ENCODE data around the gene NCOA3. TPM values are rescaled to one million over a fixed set of nuclear protein-coding genes. Genes with fewer than 3 reads are reported as not detected.
A peak's percentile ranks its signal among the peaks of the same experiment; 100 is the strongest.

The NCOA3 gene
- total RNA-seq, 1 experiment from 2014 or later: 96.7 TPM

GRCh38 chr20:47678536-47678935, 176.8 kb downstream of the NCOA3 start:
- intact Hi-C loops (cut with micrococcal nuclease; ENCODE audit: unreplicated experiment): loop anchor here (1.0 kb wide), 4 partner anchors 34 to 943 kb away; no protein-coding TSS in a partner anchor

GRCh38 chr20:47679462-47679861, 177.8 kb downstream of the NCOA3 start:
- no peak overlapping the region for H3K4me3 ChIP-seq (ENCODE audit: low read depth, low read length)
- intact Hi-C loops (cut with micrococcal nuclease; ENCODE audit: unreplicated experiment): no loop called here
- no peaks in the 10 kb centered on the region for H3K27me3 Mint-ChIP-seq (ENCODE audit: insufficient read depth, unreplicated experiment)
- POLR2A ChIA-PET: no interaction called here
- H3K4me1 ChIP-seq: peaks cover 27% of the 10 kb centered on the region
- H3K36me3 Mint-ChIP-seq (ENCODE audit: insufficient read depth, unreplicated experiment): peaks cover 6% of the 10 kb centered on the region
- H3K27ac Mint-ChIP-seq (ENCODE audit: unreplicated experiment): no peak overlapping the region
- no peaks in the 10 kb centered on the region for H3K4me1 Mint-ChIP-seq (ENCODE audit: low read depth, unreplicated experiment)
- DNase-seq: peak in 1 of 2 experiments; percentile 47
- CTCF ChIA-PET: interaction anchor here (0.8 to 3.5 kb wide), 6 partner anchors 15 to 616 kb away, joined by 3 to 16 read pairs (median 7); no protein-coding TSS in a partner anchor
- H3K9me3 Mint-ChIP-seq (ENCODE audit: unreplicated experiment): no peaks in the 10 kb centered on the region
- TF ChIP-seq CTCF (IDR thresholded peaks at IDR 0.05; ENCODE audit: insufficient read depth in 1 of 2, low read depth in 1 of 2, low read length in 1 of 2, severe bottlenecking in 1 of 2, unreplicated experiment in 1 of 2): no peak
- H3K36me3 ChIP-seq (ENCODE audit: control insufficient read depth, insufficient read depth, low read length): no peaks in the 10 kb centered on the region
- H3K9me3 ChIP-seq: no peaks in the 10 kb centered on the region
- no peaks in the 10 kb centered on the region for H3K27me3 ChIP-seq (replicated peaks; ENCODE audit: control insufficient read depth, insufficient read depth, low read length)
- no peak overlapping the region for H3K4me3 Mint-ChIP-seq (ENCODE audit: unreplicated experiment)
- BruUV-seq (replicated peaks): no TSS peak

More at GRCh38 chr20:47678536-47678935, 176.8 kb downstream of the NCOA3 start:
- CTCF ChIA-PET: interaction anchor here (1.1 to 4.3 kb wide), 6 partner anchors 15 to 942 kb away, joined by 3 to 33 read pairs (median 13); no protein-coding TSS in a partner anchor
- Histone ChIP-seq H3K4me3 (ENCODE audit: low read depth, low read length) (no peak overlapping the region), H3K9me3 (no peaks in the 10 kb centered on the region), H3K36me3 (ENCODE audit: control insufficient read depth, insufficient read depth, low read length) (no peaks in the 10 kb centered on the region), H3K4me1 (peaks cover 27% of the 10 kb centered on the region), H3K27me3 (replicated peaks; ENCODE audit: control insufficient read depth, insufficient read depth, low read length) (no peaks in the 10 kb centered on the region)
- Mint-ChIP-seq H3K27me3 (ENCODE audit: insufficient read depth, unreplicated experiment) (no peaks in the 10 kb centered on the region), H3K27ac (ENCODE audit: unreplicated experiment) (peak overlapping the region; percentile 31), H3K36me3 (ENCODE audit: insufficient read depth, unreplicated experiment) (peaks cover 6% of the 10 kb centered on the region), H3K4me3 (ENCODE audit: unreplicated experiment) (no peak overlapping the region), H3K4me1 (ENCODE audit: low read depth, unreplicated experiment) (no peaks in the 10 kb centered on the region), H3K9me3 (ENCODE audit: unreplicated experiment) (no peaks in the 10 kb centered on the region)
- BruUV-seq (replicated peaks): no TSS peak
- POLR2A ChIA-PET: no interaction called here
- no peak for TF ChIP-seq CTCF (IDR thresholded peaks at IDR 0.05; ENCODE audit: insufficient read depth in 1 of 2, low read depth in 1 of 2, low read length in 1 of 2, severe bottlenecking in 1 of 2, unreplicated experiment in 1 of 2)
- no peak for DNase-seq

GRCh38 chr20:47680804-47681529, 179.3 kb downstream of the NCOA3 start:
- ChIA-PET POLR2A (no interaction called here), CTCF (interaction anchor here (0.9 to 3.5 kb wide), 6 partner anchors 17 to 939 kb away, joined by 3 to 14 read pairs (median 4); no protein-coding TSS in a partner anchor)
- Mint-ChIP-seq H3K4me1 (ENCODE audit: low read depth, unreplicated experiment) (no peaks in the 10 kb centered on the region), H3K27me3 (ENCODE audit: insufficient read depth, unreplicated experiment) (no peaks in the 10 kb centered on the region), H3K27ac (ENCODE audit: unreplicated experiment) (no peak overlapping the region), H3K9me3 (ENCODE audit: unreplicated experiment) (no peaks in the 10 kb centered on the region), H3K4me3 (ENCODE audit: unreplicated experiment) (no peak overlapping the region), H3K36me3 (ENCODE audit: insufficient read depth, unreplicated experiment) (peaks cover 6% of the 10 kb centered on the region)
- no peaks in the 10 kb centered on the region for H3K9me3 ChIP-seq
- no peak overlapping the region for H3K4me3 ChIP-seq (ENCODE audit: low read depth, low read length)
- DNase-seq: peak; percentile 57 to 58
- intact Hi-C loops (cut with micrococcal nuclease; ENCODE audit: unreplicated experiment): no loop called here
- H3K36me3 ChIP-seq (ENCODE audit: control insufficient read depth, insufficient read depth, low read length): no peaks in the 10 kb centered on the region
- peaks cover 27% of the 10 kb centered on the region for H3K4me1 ChIP-seq
- no peak for TF ChIP-seq CTCF (IDR thresholded peaks at IDR 0.05; ENCODE audit: insufficient read depth in 1 of 2, low read depth in 1 of 2, low read length in 1 of 2, severe bottlenecking in 1 of 2, unreplicated experiment in 1 of 2)
- BruUV-seq (replicated peaks): no TSS peak
- H3K27me3 ChIP-seq (replicated peaks; ENCODE audit: control insufficient read depth, insufficient read depth, low read length): no peaks in the 10 kb centered on the region
